HG03280 (cell line): Measurements from ENCODE around the gene EVX1.

ENCODE experiments used
- ATAC-seq: cut with Tn5 transposase; IDR thresholded peaks from one replicate; pipeline ENCODE4 v1.9.1; 2021; ENCODE audit warnings: mild to moderate bottlenecking, moderate library complexity; ENCODE audit not compliant: unreplicated experiment

The EVX1 gene

DNA sequence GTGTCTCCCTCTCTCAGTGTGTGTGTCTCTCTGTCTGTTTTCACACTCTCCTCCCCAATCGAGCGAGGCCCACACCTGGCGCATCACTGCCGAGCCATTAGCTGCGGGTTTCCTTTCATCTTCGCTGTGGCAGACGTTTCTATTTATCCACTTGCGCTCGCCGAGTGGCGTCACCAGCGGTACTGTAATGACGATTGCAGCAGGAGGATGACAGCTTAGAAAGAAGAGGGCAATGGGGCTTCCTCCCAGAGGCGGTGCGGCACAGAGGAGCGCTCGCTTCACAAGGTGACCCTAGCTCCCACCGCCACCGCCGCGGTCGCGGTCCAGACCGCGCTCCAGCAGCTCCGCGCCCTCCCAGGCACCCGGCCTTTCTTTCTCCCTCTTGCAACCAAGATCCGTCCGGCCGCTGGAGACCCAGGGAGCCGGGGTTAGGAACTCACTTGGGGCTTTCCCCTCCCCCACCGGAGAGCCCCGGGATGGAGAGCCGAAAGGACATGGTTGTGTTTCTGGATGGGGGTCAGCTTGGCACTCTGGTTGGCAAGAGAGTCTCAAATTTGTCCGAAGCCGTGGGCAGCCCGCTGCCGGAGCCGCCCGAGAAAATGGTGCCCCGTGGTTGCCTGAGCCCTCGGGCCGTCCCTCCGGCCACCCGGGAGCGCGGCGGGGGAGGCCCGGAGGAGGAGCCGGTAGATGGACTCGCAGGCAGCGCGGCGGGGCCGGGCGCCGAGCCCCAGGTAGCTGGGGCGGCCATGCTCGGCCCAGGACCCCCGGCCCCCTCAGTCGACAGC, at the start of gene EVX1:
TSS of gene EVX1 (plus strand) at position 248 of the 785 bp plus-strand sequence. CDS start at position 477, 229 bp downstream.
- no peak for ATAC-seq

DNA sequence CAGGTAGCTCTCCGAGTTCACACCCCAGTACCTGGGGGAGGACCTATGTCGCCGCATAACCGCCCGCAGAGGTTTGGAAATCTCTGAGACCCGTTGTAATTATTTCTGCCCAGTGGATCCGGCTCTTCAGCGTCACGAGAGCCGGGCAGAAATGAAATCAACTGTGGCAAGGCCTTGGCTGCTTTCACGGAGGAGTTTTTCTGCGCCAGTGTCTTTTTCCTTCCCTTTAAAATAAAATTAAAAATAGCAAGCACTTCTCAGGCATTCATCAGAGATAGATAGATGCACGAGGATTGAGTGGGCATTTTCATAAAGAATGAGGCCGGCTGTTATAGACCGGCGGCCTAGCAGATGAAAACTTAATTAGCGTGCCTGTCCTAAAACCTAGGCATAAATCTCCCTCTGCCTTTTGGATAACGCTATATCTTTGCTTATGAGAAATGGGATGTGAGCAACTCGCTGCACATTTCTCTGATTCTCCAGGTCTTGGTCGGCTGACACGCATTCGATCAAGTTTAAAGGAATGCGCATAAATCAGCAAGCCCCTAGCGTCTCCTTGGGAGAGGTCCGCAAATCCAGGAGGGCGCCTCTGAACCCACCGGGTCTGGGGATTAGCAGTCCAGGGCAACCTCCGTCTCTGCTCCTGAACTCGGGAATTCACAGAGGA, 49.1 kb upstream of the EVX1 start:
- ATAC-seq, result no peak

DNA sequence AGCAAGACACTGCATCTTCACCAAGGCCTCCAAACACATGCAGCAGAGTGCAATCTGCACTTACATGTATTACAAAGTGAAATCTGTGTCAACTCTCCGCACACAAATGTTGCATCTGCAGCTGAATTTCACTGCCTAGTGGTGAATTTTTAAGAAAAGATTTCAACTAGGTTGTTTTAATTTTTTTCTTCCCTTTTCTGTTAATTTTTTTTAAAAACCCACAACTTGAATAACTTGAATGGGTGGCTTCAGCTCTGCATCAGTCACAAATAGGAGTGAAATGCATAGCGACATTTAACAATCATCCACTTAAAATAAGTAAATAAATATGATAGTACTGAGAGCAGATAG, 48.6 kb upstream of the EVX1 start:
- ATAC-seq, result no peak

DNA sequence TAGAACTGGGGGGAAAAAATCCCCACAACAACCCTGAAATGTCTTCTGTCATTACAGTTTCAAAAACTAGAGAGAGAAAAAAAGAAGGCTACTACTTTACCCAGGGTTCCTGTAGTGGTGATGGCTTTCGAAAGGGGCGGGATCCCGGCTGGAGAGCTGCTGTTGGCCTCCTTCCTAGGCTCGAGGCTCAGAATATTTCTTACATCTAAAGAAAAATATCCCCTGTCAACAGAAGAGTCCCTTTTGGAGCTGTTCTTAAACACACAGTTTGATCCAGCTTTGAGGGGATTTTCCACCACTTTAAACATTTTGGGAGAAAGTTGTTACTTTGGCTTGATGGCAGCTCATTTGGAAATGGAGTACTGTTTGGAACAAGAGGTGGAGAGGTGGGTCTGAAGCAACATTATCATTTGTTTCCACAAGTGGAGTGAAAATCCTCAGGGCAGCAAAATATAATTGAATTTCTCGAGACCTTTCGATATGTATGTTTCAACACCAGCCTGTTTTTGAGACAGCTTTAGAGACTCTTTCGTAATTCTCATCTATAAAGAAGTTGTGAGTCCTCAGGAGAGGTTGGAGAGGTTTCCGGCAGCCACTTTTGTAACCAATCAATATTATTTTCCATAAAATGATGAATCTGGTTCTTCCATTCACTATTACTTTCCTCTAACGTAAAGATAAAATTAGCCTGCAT, 47.8 kb upstream of the EVX1 start:
- ATAC-seq, result no peak

DNA sequence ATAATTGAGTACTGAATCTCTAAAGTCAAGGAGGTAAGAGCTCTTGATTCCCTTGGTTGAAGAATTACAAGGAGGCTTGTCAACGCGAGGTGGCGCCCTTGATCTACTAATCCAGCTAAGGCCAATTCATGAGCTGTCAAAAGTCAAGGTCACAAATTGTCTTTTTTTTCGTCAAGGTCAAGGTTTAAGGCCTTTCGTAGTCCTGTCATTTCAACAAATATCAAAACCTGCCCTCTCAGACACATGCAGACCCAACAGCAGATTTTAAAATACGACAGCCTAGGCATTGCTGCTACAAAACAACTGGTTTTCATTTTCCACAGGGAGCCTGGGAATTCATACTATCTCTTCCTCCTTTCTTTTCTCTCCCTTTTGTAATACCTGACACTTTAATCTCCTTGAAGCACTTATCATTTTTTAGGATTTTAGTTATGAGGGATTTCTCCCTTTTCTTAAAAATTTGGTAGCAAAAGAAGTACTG, 46.3 kb upstream of the EVX1 start:
- no peak for ATAC-seq

DNA sequence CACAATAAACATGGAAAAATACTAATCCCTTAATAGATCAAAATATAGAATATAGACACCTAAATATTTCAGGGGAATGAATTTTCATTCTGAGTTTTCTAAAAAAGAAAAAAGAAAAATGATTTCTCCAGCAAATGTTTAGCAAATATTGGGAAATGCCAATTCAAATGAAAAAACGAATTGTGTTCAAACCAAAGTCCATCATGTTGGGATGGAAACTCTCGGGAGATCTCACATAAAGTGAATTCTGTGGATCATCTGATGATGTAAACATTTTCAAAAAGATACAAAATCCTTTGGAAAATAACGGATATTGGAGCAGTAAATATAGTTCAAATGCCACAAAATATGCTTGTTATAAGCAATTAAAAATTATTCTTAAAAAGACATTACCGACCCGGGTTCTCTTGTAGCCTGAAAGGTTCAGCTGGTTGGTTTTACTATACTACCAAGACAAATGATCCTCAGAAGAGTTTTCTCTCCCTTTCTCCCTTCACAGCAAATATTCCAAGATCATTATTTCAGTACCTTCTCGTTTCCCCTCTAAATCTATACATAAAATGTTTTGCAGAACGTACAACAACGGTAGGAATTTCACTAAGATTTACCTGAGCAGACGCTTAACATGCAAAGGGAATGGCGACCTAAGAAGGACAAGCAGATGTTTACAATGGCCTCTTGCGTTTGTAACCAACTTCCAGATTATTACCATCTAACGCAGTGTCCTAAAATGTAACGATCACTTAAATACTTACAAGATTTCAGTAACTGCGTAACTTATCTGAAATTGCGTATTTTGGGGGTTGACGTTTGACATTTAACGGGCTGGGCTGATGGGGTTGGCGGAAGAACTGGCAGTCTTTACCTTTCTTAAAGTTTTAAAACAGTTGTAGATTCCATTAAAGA, 45.2 kb upstream of the EVX1 start:
- no peak for ATAC-seq

DNA sequence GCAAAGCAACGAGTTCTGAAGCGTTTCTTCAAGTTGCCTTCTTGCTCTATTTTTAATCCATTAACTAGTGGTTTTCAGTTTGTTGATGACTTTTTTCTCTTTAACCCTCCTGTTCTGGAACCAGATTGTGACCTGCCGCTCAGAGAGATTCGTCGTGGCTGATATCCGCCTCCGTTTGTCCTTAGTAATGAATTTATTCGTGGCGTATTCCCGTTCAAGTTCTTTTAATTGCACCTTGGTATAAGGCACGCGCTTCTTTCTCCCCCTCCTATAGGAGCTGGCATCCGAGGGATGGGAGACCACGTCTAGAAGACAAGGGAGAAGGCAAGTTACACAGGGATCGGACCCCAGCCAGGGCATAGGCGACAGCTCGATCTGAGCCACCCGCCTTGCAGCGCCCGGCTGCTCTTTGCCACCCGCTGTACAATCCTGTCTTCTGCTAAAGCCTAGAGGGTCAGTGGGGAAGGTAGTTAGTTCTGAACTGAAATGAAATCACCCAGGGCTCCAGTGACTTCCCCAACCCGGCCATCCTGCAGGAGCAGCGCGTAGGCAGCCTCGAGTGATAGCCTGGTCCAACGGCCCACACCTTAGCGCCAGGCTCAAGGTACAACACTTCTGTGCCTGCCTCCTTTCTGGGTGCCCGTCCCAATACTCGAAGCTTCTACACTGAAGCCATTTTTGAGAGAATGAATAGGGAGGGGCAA, 44.3 kb upstream of the EVX1 start:
- no peak for ATAC-seq

DNA sequence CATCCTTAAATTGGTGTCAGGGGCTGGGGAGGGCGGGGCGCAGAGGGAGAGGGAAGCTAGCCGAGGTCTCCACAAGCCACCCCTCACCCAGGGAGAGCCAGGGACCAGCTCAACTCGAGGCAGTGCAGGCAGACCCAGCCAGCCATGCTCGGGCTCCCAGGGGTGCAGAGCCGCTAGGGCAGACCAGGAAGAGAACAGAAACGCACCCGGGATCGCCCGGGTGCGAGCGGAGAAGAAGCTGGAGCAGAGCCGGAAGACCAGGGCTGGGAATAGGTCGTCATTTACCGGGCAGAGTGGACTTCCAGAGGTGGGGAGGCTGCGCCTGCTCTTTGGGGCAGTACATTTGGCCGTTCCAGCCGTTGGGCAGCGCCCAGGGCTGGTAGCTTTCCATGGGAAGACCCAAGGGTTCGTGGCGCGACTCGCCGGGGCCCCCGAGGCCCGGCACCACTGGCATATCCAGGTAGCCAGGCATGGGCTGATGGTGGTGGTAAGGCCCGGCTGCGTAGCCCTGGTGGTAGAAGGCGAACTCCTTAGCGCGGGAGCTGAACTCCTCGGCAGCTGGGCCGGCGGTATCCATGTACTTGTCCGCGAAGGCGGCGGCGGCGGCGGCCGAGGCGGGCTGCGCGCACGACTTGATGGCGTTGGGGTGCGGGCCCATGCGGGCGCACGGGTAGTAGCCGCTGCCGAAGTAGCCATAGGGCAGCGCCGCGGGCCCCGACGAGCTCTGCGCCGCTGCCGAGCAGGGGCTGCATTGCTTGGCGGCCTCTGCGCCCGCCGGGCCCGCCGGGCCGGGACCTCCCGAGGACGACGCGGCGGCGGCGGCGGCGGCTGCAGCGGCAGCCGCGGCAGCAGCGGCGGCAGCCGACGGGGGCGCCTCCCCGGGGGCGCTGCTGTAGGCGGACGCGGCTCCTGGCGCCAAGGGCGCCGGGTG, 43.5 kb upstream of the EVX1 start:
- no peak for ATAC-seq

DNA sequence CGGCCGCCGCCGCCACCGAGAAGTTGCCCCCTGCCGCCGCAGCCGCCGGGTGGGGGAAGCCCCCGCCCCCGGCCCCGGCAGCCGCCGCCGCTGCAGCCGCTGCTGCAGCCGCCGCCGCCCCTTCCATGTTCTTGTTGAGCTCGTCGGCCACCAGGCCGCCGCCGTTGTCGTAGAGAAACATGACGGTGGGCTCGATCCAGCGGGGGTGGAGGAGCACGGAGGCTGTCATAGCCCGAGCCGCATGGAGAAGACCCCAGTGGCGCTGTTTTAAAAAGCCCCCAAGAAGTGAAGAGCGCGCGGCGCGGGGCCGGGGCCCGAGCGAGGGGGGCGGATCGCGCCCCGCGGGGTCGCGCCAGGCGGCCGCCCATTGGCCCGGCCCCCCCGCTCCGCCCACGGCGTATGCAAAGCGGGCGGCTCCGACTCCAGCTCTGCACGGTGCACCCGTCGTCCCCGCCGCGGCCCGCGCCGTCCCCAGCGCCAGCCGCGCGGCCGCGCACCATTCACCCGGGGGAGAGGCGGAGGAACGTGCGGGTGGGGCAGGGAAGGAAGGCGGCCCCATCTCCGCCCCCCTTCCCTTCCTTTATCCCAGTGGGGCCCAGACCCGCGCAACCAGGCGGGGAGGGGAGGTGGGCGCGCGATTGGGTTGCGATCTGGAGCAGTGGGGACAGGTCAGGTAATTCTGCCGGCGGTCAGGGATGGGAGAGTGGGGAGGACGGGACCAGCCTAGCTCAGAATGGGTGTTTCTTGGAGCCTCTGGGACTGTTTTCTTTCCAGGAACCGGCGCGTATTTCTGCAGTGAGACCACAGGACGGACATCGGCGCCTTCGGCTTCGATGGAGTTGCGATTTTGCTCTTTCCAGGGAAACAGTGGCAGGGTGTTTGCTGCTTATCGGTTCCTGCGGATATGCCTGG, 42.5 kb upstream of the EVX1 start, which contains the start of gene HOXA13:
TSS of gene HOXA13 (minus strand) at position 243 of the 912 bp plus-strand sequence. CDS start at position 229, 14 bp downstream.
- ATAC-seq, result peak; percentile 48

DNA sequence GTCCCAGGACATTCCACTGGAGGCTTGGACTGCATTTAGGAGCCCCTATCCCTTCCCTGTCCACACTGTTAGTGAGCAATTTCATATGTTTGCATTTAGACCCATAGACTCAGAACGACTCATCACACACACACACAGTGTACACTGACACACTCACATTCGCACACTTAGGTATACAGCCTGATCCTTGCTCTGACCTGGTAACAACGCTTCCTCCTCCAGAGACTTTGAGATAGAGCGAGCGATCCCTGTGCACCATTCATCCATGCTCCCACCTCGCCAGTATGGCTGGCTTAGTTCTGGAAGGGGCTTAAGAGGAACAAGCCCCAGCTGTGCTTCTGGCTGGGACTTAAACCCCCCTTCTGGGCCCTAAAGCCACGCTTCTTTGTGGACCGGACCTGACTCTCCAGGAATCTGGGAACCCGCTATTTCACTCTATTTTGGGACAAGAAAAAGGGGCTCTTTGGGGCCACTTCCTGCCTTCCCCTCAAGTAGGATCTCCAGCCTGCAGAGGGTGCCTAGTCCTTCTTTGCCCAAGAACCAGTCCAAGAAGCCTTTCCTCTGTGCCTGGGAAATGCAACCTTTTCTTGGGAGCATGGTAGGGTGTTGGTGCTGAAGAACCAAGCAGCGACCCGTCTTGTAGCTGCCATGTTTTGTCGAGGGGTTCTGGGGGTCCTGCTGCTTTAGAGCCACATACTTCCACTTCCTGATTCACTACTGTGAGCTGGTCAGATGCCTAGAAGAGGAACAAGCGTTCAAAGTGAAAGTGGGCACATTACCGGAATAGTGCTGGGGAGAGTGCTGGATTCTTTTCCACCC, 41.6 kb upstream of the EVX1 start:
- ATAC-seq, result no peak

DNA sequence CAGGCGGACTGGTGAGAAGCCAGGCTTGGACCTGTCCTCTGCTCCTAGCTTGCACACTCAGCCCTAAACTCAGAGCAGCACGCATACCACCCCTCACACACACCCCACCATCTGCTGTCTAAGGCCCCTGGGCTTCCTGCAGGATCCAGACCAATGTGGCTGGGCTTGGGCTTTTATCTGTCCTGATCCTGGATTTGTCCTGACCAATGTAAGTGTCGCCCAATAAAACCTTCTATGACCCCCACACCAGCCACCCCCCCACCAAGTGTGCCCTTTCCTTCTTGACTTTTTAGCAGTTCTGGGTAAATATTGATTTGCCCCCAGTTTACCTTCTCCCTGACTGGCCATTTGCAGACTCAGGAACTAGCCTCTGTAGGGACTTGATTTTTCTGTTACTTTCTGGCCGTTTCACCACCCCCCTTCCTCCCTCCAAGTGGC, 41.0 kb upstream of the EVX1 start:
- no peak for ATAC-seq

DNA sequence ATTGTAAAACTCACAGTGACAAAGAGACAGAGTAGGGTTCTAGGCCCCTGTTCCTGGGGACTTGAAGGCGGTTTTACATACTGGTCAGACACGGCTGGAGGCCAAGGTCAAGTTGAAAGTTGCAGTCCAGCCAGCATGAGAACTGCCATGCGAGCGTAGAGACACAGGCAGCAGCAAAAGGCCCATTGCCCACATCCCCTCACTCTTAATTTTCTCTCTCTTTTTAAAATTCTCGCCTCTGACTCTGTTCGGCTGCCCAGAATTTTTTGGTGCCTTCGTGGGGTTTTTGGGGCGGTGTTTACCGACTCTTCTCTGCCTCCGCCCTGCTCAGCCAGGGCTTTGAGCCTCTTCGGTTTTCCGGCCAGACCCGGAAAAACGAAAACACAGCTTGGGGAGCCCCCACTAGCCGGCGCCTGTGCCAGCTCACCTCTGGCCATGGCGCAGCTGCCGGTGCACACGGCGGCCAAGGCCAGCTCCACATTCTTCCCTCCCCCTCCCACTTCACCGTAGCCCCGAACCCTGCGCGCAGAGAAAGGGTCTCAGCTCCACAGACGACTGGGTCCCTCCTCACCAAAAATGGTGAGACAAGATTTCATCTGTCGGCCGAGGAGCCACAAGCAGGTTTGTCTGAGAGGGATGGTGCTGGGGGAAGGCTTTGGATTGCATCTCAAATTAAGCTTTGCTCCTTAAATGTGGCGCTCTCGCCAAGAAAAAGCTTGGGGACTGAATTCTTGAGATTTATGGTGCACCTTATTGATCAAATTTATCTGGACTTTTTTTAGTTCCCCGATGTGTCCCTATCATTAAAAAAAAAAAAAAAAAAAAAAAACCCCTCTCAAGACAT, 40.4 kb upstream of the EVX1 start:
- no peak for ATAC-seq

DNA sequence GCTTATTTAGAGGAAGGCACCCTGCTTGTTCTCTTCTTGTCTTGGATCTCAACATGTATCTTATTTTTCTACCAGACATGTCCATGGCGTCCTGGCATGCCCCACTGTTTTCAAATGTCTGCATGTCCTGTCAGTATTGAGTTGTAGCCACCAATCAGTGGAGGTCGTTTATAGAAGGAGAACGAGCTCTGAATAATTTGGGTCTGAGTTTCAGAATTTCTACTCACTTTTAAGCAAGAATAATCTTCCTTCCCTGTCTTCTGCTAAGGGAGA, 39.8 kb upstream of the EVX1 start:
- no peak for ATAC-seq

DNA sequence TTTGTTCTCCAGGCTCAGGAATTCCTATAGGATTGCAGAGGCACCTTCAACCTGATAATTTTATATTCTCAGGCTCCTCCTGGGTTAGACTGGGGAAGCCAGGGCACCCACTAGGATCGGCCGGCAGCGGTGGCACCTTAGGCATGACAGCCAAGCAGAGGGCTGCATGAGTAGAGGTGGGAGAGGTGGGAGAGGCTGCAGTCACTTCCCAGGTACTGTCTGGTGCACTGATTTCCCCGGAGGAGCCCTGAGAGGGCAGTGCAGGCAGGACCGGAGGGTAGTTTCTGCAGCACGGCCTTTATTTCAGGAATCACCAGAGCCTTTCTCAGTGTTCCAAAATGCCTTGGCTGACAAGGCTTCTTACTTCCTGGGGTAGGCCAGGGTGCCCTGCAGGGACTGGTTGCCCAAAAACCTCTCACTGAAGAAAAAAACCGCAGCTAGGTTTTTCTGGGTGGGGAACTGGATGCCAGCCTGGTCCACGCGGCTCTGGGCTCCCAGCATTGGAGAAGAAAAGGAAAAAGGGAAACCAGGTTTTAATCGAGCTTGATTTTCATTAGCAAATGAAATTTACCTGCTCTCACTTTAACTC, 39.1 kb upstream of the EVX1 start:
- ATAC-seq, result no peak

DNA sequence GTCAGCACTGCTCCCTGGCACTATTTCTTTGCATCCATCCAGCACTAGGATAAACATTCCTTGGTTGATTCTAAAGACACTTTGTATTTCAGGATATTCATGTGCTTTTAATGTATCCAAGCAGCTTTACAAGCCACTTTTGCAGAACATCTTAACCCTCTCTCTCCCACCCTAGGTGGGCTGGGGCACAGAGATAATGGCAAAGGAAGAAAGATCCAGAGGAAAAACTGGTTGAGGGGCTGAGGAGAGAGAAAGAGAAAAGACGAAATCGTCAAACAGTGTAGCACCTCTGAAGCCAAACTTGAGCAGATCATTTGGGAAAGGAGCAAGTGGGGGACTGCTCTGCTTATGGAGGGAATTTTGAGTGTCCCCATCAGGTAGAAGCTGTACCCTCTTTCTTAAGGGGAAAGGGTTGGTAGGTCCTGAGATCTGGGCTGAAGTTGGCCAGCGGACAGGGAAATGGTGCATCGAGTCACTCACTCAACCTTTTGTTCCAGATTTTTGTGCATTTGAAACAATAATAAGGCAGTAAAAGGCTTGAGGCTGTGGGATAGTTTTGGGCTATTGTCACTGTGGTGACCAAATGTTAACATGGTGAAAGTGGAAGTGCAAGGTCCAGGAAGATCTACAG, 38.5 kb upstream of the EVX1 start:
- ATAC-seq, result no peak
